Common myeloid progenitor, CD34-positive (primary cell): ENCODE results near the gene CCDC142.
A peak's percentile ranks its signal among the peaks of the same experiment; 100 is the strongest.
"Not testable (repeated sequence)": the region's sequence is repeated elsewhere in the genome, so short reads cannot be mapped to it uniquely, and the experiment has no call there.

Source experiments
- CTCF ChIA-PET: fragments of 350-600 bp; sonication (Branson Sonifier 250); formaldehyde crosslinking; loops from one replicate; lab custom pipeline; 2021; ENCODE audit warnings: antibody characterized with exemption; lab: Charles Lee
- POLR2A ChIA-PET: fragments of 350-600 bp; sonication (Branson Sonifier 250); formaldehyde crosslinking; loops from one replicate; lab custom pipeline; 2021; ENCODE audit warnings: antibody characterized with exemption; lab: Charles Lee
- DNase-seq, 3 donors: peaks; one replicate each; pipeline versions ENCODE4 v3.0.0 to v3.0.0-alpha.2; 2013
- H3K27ac ChIP-seq, 2 experiments: 1 replicate in 1 of 2; 2 replicates in 1 of 2; pipeline ENCODE4 v1.7.0; 2013; ENCODE audit warnings: inconsistent platforms in 2 of 2, low read length in 2 of 2, mild to moderate bottlenecking in 2 of 2, low read depth in 1 of 2, moderate library complexity in 1 of 2; ENCODE audit not compliant: severe bottlenecking in 2 of 2, insufficient read depth in 1 of 2, poor library complexity in 1 of 2
- H3K27me3 ChIP-seq, 5 experiments: replicated peaks in 2 of 5; 1 replicate in 3 of 5; 2 replicates in 2 of 5; pipeline versions ENCODE4 v1.6.1 to v1.7.0; 2013; ENCODE audit warnings: low read length in 4 of 5, mild to moderate bottlenecking in 2 of 5, moderate library complexity in 2 of 5, inconsistent platforms in 1 of 5; ENCODE audit not compliant: insufficient read depth in 5 of 5, control insufficient read depth in 4 of 5
- H3K36me3 ChIP-seq, 4 experiments: 1 replicate in 2 of 4; 2 replicates in 2 of 4; pipeline versions ENCODE4 v1.6.1 to v1.7.0; 2013; ENCODE audit warnings: low read length in 3 of 4, control low read depth in 1 of 4, mild to moderate bottlenecking in 1 of 4; ENCODE audit not compliant: control insufficient read depth in 4 of 4, insufficient read depth in 4 of 4
- H3K4me1 ChIP-seq, 4 experiments: 1 replicate in 3 of 4; 2 replicates in 1 of 4; pipeline versions ENCODE4 v1.6.1 to v1.7.1; 2013; ENCODE audit warnings: low read length in 3 of 4, mild to moderate bottlenecking in 3 of 4, control low read depth in 1 of 4, inconsistent platforms in 1 of 4, moderate library complexity in 1 of 4; ENCODE audit not compliant: control insufficient read depth in 4 of 4, insufficient read depth in 4 of 4; ENCODE audit errors: control extremely low read depth in 1 of 4
- H3K4me3 ChIP-seq, 7 experiments: 1 replicate in 4 of 7; 2 replicates in 3 of 7; pipeline versions ENCODE4 v1.5.1 to v1.7.0; 2013; ENCODE audit warnings: mild to moderate bottlenecking in 7 of 7, low read length in 6 of 7, moderate library complexity in 6 of 7, inconsistent platforms in 2 of 7, low read depth in 2 of 7, control low read depth in 1 of 7; ENCODE audit not compliant: insufficient read depth in 4 of 7, control insufficient read depth in 1 of 7; ENCODE audit errors: extremely low read depth in 1 of 7
- H3K9me3 ChIP-seq, 5 experiments: 1 replicate in 4 of 5; 2 replicates in 1 of 5; pipeline versions ENCODE4 v1.6.1 to v1.7.1; 2013; ENCODE audit warnings: low read length in 4 of 5, mild to moderate bottlenecking in 2 of 5, inconsistent platforms in 1 of 5, low read depth in 1 of 5, moderate library complexity in 1 of 5; ENCODE audit not compliant: control insufficient read depth in 4 of 5, insufficient read depth in 2 of 5; ENCODE audit errors: control extremely low read depth in 1 of 5
- WGBS: methylation state at CpG from one replicate; pipeline ENCODE4 v1.1.5; 2013; ENCODE audit not compliant: insufficient coverage; 5-methylcytosine and 5-hydroxymethylcytosine counted together

Gene CCDC142

DNA sequence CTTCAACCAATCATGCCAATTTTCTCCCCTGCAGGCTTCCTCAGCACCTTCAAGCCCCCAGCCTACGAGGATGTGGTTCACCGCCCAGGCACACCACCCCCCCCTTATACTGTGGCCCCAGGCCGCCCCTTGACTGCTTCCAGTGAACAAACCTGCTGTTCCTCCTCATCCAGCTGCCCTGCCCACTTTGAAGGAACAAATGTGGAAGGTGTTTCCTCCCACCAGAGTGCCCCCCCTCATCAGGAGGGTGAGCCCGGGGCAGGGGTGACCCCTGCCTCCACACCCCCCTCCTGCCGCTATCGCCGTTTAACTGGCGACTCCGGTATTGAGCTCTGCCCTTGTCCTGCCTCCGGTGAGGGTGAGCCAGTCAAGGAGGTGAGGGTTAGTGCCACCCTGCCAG, 22.6 kb downstream of the CCDC142 start:
- POLR2A ChIA-PET: interaction anchor here (0.6 kb wide), 1 partner anchor 20 kb away, joined by 3 read pairs; no protein-coding TSS in a partner anchor

GRCh38 chr2:74459503-74460118, 23.2 kb downstream of the CCDC142 start:
- CTCF ChIA-PET: interaction anchor here (0.8 to 8.2 kb wide), 6 partner anchors 8 to 129 kb away, joined by 3 to 59 read pairs (median 6); partner anchors contain the start of genes CCDC142, MRPL53 and TTC31
- 94% methylated on average over 12 of the region's 13 CpGs for WGBS
- Histone ChIP-seq H3K36me3 (peaks cover 4 to 30% (median 19%) of the 10 kb centered on the region in 4 experiments), H3K4me1 (peaks cover 6 to 49% (median 36%) of the 10 kb centered on the region in 4 experiments), H3K4me3 (peak overlapping the region in 5 of 7 experiments; percentile 28 to 98 (median 84))
- POLR2A ChIA-PET: interaction anchor here (0.6 to 2.9 kb wide), 2 partner anchors 13 to 21 kb away, joined by 3 to 12 read pairs; partner anchors contain the start of gene MRPL53
- H3K27me3 ChIP-seq, DNase-seq, H3K9me3 ChIP-seq, H3K27ac ChIP-seq: not testable (repeated sequence)

More for the DNA sequence above, 22.6 kb downstream of the CCDC142 start:
- not testable (repeated sequence) for H3K27ac ChIP-seq, H3K4me3 ChIP-seq, H3K27me3 ChIP-seq, H3K9me3 ChIP-seq, DNase-seq
- peaks cover 4 to 30% (median 19%) of the 10 kb centered on the region in 4 experiments for H3K36me3 ChIP-seq
- CTCF ChIA-PET: interaction anchor here (1.0 to 8.2 kb wide), 5 partner anchors 21 to 128 kb away, joined by 3 to 59 read pairs (median 6); partner anchors contain the start of genes CCDC142 and TTC31
- H3K4me1 ChIP-seq: peaks cover 6 to 47% (median 36%) of the 10 kb centered on the region in 4 experiments
- WGBS: no CpG with 5 or more reads among the region's 10 CpGs

DNA sequence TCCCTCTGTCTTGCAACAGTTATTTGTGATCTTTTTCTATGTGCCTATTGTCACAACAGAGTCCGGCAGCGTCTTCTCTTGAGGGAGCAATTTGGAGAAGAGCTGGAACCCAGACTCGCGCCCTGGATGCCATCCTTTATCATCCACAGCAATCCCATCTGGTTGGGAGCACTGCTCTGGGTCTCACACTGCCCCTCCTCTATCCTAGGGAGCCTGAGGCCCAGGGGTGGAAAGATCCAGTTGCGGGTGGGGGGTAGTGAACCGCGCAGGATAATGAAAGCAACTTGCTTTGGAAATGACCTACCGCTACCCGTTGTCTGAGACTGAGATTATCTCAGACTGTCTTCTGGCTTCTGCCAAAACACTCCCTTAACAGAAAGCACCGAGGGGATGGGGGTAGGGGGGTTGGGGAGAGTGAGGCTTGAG, 23.8 kb downstream of the CCDC142 start:
- ChIA-PET CTCF (interaction anchor here (0.8 to 8.2 kb wide), 10 partner anchors 9 to 129 kb away, joined by 3 to 59 read pairs (median 4); partner anchors contain the start of genes CCDC142, HTRA2, MRPL53 and TTC31), POLR2A (interaction anchor here (0.5 to 3.1 kb wide), 6 partner anchors 13 to 764 kb away, joined by 3 to 16 read pairs (median 6); partner anchors contain the start of genes AUP1, CCDC142, HTRA2 and LOXL3)
- no peaks in the 10 kb centered on the region for H3K9me3 ChIP-seq
- H3K4me3 ChIP-seq: peak overlapping the region; percentile 38 to 98 (median 84)
- peak overlapping the region; percentile 80 for H3K27ac ChIP-seq
- peak in 2 of 3 donors; percentile 32 to 40 for DNase-seq
- peaks cover 6 to 48% (median 33%) of the 10 kb centered on the region in 4 experiments for H3K4me1 ChIP-seq
- no peaks in the 10 kb centered on the region for H3K27me3 ChIP-seq
- 0% methylated on average over 2 of the region's 10 CpGs for WGBS
- H3K36me3 ChIP-seq: peaks cover 4 to 30% (median 19%) of the 10 kb centered on the region in 4 experiments

DNA sequence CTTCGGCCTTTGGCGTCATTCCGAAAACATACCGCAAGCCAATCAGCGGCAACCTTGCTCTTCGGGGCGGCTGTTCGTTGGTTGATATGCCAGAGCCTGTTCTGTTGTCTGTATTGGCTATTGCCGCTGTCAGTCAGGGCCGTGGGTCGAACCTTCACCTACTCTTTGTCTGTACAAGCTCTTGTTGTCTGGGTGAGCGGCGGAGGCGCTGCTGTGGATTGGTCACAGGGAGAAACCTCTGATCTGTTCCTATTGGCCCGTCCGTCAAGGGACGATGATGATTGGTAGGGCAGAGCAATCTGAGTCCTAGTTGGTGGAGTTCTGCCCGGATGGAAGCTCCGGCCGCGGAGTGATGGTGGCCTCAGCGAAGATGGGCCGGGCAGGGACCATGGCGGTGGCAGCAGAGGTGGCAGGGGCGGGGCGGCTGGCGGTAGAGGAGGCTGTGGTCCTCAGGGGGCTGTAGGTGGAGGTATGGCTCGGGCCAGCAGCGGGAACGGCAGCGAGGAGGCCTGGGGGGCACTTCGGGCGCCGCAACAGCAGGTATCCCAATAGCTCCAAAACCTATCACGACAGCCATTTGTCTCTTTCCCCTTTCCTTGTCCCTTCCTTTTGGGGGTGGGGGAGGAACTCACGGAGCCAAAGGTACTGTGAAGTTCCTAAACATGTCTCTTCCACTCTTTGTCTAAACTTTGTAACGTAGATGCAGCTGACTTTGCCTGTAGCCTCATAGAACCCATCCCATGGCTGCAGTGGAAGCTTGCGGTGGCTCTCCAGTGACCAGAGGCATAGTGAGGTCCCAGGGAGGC, 24.5 kb downstream of the CCDC142 start, which contains the start of gene WBP1:
TSS of gene WBP1 (plus strand) at position 307 of the 806 bp plus-strand sequence. CDS start at position 472, 165 bp downstream.
- H3K4me1 ChIP-seq: peaks cover 6 to 48% (median 33%) of the 10 kb centered on the region in 4 experiments
- peak; percentile 100 for DNase-seq
- no peaks in the 10 kb centered on the region for H3K9me3 ChIP-seq
- ChIA-PET CTCF (interaction anchor here (0.5 to 8.2 kb wide), 12 partner anchors 9 to 130 kb away, joined by 3 to 59 read pairs (median 4); partner anchors contain the start of genes CCDC142, HTRA2, MRPL53 and TTC31), POLR2A (interaction anchor here (0.5 to 3.1 kb wide), 11 partner anchors 14 to 763 kb away, joined by 3 to 16 read pairs (median 5); partner anchors contain the start of genes AUP1, C2orf81, CCDC142 and HTRA2)
- H3K4me3 ChIP-seq: peak within 1 kb of the TSS; percentile 49 to 98 (median 84)
- H3K27ac ChIP-seq: peak within 1 kb of the TSS; percentile 88 to 94
- H3K36me3 ChIP-seq: peaks cover 4 to 30% (median 19%) of the 10 kb centered on the region in 4 experiments
- H3K27me3 ChIP-seq: no peaks in the 10 kb centered on the region
- WGBS: under 1% methylated on average over 14 of the region's 38 CpGs

DNA sequence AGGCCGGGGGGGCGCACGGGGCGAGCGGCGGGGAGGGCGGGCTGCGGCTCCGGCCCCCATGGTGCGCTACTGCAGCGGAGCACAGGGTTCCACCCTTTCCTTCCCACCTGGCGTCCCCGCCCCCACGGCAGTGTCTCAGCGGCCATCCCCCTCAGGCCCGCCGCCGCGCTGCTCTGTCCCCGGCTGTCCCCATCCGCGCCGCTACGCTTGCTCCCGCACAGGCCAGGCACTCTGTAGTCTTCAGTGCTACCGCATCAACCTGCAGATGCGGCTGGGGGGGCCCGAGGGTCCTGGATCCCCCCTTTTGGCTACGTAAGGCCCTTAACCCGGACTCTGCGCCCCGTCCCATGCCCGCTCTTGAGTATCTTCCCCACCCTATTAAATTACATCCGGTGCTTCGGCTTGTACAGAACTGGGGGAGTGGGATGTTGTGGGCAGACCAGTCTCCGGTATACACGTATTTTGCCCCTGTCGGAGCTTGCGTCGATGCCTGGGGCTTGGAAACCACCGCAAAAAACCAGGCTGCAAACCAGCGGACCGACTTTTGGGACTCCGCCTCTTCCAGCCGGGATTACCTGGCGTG, 25.2 kb downstream of the CCDC142 start:
- CTCF ChIA-PET: interaction anchor here (0.7 to 8.2 kb wide), 14 partner anchors 10 to 131 kb away, joined by 3 to 59 read pairs (median 6); partner anchors contain the start of genes CCDC142, HTRA2, MRPL53 and RTKN
- WGBS: 0% methylated on average over 27 of the region's 46 CpGs

DNA sequence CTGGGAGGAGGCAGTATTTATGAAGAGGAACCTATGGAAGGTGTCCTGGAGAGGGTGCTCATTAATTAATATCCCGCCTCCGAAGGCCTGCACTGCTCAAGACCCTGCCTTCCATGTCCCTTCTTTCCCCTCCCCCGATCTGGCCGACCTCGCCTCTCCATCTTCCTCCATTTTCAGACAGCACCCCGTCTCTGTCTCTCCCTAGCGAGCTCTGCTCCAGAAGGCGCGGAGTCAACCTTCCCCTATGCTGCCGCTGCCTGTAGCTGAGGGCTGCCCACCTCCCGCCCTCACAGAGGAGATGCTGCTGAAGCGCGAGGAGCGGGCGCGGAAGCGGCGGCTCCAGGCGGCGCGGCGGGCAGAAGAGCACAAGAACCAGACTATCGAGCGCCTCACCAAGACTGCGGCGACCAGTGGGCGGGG, 25.7 kb downstream of the CCDC142 start:
- no peaks in the 10 kb centered on the region for H3K9me3 ChIP-seq
- peak overlapping the region; percentile 49 to 98 (median 77) for H3K4me3 ChIP-seq
- H3K4me1 ChIP-seq: peaks cover 6 to 56% (median 41%) of the 10 kb centered on the region in 4 experiments
- peak overlapping the region in 1 of 2 experiments; percentile 94 for H3K27ac ChIP-seq
- WGBS: under 1% methylated on average over 24 of the region's 27 CpGs
- DNase-seq: no peak
- H3K36me3 ChIP-seq: peaks cover 0 to 18% (median 8%) of the 10 kb centered on the region in 4 experiments
- CTCF ChIA-PET: interaction anchor here (1.0 to 8.2 kb wide), 12 partner anchors 16 to 131 kb away, joined by 3 to 59 read pairs (median 6); partner anchors contain the start of genes CCDC142, HTRA2, MRPL53 and RTKN
- POLR2A ChIA-PET: interaction anchor here (0.9 to 3.1 kb wide), 6 partner anchors 15 to 53 kb away, joined by 3 to 16 read pairs (median 8); partner anchors contain the start of genes C2orf81, CCDC142, MRPL53 and RTKN
- H3K27me3 ChIP-seq: no peaks in the 10 kb centered on the region

More for the DNA sequence above, 25.2 kb downstream of the CCDC142 start:
- Histone ChIP-seq H3K27ac (peak overlapping the region; percentile 88 to 94), H3K4me1 (peaks cover 6 to 51% (median 36%) of the 10 kb centered on the region in 4 experiments), H3K4me3 (peak overlapping the region; percentile 49 to 98 (median 84)), H3K9me3 (no peaks in the 10 kb centered on the region), H3K36me3 (peaks cover 0 to 23% (median 12%) of the 10 kb centered on the region in 4 experiments), H3K27me3 (no peaks in the 10 kb centered on the region)
- DNase-seq: peak in 1 of 3 donors; percentile 76
- POLR2A ChIA-PET: interaction anchor here (0.7 to 3.1 kb wide), 8 partner anchors 15 to 309 kb away, joined by 3 to 16 read pairs (median 6); partner anchors contain the start of genes AUP1, C2orf81, CCDC142 and HTRA2
